Uterine smooth muscle cell (primary cell): Measurements from ENCODE around the gene FUBP3. TPM values are rescaled to one million over a fixed set of nuclear protein-coding genes. Genes with fewer than 3 reads are reported as not detected.

Experiments used
- total RNA-seq: library from RNA; depleted of rRNA; stranded (reverse); fragments of >200 nt; gene quantifications from 2 replicates; pipeline ENCODE4 v1.2.3, GENCODE V29; 2014

The FUBP3 gene, protein sequence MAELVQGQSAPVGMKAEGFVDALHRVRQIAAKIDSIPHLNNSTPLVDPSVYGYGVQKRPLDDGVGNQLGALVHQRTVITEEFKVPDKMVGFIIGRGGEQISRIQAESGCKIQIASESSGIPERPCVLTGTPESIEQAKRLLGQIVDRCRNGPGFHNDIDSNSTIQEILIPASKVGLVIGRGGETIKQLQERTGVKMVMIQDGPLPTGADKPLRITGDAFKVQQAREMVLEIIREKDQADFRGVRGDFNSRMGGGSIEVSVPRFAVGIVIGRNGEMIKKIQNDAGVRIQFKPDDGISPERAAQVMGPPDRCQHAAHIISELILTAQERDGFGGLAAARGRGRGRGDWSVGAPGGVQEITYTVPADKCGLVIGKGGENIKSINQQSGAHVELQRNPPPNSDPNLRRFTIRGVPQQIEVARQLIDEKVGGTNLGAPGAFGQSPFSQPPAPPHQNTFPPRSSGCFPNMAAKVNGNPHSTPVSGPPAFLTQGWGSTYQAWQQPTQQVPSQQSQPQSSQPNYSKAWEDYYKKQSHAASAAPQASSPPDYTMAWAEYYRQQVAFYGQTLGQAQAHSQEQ
- total RNA-seq: 41.9 and 48.9 TPM in 2 replicates

DNA sequence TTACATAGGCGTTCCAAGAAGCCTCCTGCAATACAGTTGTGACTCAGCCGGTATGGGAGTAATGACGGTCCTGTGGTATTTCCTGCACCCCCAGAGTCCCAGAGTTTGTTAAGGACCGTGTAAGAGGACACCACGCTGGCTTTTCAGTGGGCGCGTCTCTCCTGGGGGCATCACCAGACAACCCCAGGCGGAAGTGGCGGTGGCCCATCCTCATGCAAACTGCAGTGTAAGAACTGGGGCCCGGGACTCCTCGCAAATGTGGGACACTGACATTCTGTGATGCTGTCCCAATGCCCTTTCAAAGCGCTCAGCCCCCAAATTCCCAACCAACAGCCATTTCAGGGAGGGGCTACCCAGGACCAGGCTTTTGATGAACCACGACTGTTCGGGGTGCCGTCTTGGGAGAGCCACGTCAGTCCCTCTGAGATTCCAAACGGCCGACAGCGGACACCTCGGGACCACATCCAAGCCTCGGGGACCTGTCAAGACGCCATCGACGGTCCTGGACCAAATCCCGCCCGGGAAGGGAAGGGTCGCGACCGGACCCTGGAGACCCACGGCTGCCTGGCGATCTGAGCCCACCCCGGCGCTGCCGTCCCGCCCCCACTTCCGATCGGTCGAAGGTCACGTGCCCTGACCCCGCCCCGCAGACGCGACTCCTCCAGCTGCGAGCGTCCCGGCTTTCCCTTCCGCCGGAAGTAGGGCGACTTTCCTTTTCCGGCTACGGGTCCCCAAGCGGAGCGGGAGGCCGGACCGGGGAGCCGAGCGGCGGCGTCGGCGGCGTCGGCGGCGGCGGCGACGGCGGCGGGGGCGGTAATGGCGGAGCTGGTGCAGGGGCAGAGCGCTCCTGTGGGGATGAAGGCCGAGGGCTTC is at the start of gene FUBP3:
TSS of gene FUBP3 (plus strand) at position 713 of the 873 bp plus-strand sequence. CDS start at position 817, 104 bp downstream.

DNA sequence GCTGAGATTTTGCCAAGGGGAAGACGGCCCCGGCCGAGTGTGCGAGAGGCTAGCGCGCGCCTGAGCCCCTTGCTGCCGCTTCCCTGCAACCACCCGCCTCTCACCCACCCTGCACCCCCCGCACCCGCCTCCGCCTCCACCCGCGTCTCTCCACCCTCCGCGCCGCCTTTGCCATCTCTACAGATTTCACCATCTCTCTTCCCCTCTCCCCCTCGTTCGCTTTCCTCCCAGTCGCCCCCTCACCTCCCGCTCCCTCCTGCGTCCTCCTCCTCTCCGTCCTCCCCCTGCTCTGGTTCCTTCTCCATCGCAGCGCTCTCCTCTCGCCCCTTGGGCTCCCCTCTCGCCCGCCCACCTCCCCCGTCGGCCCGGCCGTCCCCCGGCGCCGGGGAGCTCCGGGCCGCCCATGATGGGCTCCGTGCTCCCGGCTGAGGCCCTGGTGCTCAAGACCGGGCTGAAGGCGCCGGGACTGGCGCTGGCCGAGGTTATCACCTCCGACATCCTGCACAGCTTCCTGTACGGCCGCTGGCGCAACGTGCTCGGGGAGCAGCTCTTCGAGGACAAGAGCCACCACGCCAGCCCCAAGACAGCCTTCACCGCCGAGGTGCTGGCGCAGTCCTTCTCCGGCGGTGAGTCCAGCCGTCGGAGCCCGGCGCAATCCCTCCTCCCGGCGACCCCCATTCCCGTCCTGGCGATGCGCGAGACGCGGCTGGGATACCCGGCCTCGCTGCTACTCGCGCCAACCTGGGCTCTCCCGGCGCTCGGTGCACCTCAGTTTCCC is 85.1 kb downstream of the FUBP3 start, which contains the start of gene PRDM12:
TSS of gene PRDM12 (plus strand) at position 344 of the 778 bp plus-strand sequence. CDS start at position 404, 60 bp downstream.

Other genes starting within 250 kb of the FUBP3 start
- 45.8 and 186 TPM in 2 replicates for gene ASS1, start 134.6 kb upstream of the FUBP3 start, total RNA-seq
- gene PRDM12, start 85.0 kb downstream of the FUBP3 start, total RNA-seq: under 0.01 TPM in 1 of 2 replicates, not detected in the other
- 33.1 and 77.2 TPM in 2 replicates for gene EXOSC2, start 114.2 kb downstream of the FUBP3 start, total RNA-seq